OCI-LY7 (cell line): ENCODE data around the gene PAPSS1. TPM values are rescaled to one million over a fixed set of nuclear protein-coding genes. Genes with fewer than 3 reads are reported as not detected.

Experiments
- BruUV-seq: library from RNA; stranded (reverse); fragments of 400-500 nt; replicated peaks from 2 replicates; lab custom pipeline; 2021; lab: Mats Ljungman, UMichigan
- CTCF ChIA-PET: fragments of 300-600 bp; sonication (Branson Sonifier 250); formaldehyde crosslinking; loops from one replicate; lab custom pipeline; 2022; ENCODE audit warnings: antibody characterized with exemption; ENCODE audit not compliant: unreplicated experiment; lab: Charles Lee
- POLR2A ChIA-PET: fragments of 300-600 bp; sonication (Branson Sonifier 250); formaldehyde crosslinking; loops from one replicate; lab custom pipeline; 2022; ENCODE audit warnings: antibody characterized with exemption; lab: Charles Lee
- DNase-seq: peaks from one replicate; pipeline ENCODE4 v3.0.0-alpha.2; 2015; ENCODE audit warnings: low spot score
- H2AFZ ChIP-seq: fragments of 200-600 bp; sonication (generic), shearing (Covaris generic); 2 replicates; pipeline ENCODE4 v1.6.1; 2014; ENCODE audit warnings: mild to moderate bottlenecking, antibody characterized with exemption, low read length, moderate library complexity
- H3K27ac ChIP-seq: fragments of 200-600 bp; sonication (generic); 2 replicates; pipeline ENCODE4 v1.5.1; 2014; ENCODE audit warnings: mixed run types, low read depth, mild to moderate bottlenecking, moderate library complexity, low read length, inconsistent platforms; ENCODE audit not compliant: poor library complexity, severe bottlenecking
- H3K36me3 ChIP-seq: fragments of 200-600 bp; sonication (generic); 2 replicates; pipeline ENCODE4 v1.6.1; 2014; ENCODE audit warnings: mild to moderate bottlenecking, antibody characterized with exemption, low read length, moderate library complexity, mixed read lengths; ENCODE audit not compliant: insufficient read depth
- H3K4me1 ChIP-seq: fragments of 200-600 bp; sonication (generic); 2 replicates; pipeline ENCODE4 v1.5.1; 2014; ENCODE audit warnings: mild to moderate bottlenecking, low read length; ENCODE audit not compliant: insufficient read depth, poor library complexity, severe bottlenecking
- H3K4me2 ChIP-seq: fragments of 200-600 bp; sonication (generic); 2 replicates; pipeline ENCODE4 v1.6.1; 2014; ENCODE audit warnings: mild to moderate bottlenecking, low read length
- H3K4me3 ChIP-seq: fragments of 200-600 bp; sonication (generic); 2 replicates; pipeline ENCODE4 v1.5.1; 2014; ENCODE audit warnings: mild to moderate bottlenecking, low read depth, low read length; ENCODE audit not compliant: poor library complexity, severe bottlenecking
- H3K79me2 ChIP-seq: fragments of 200-600 bp; sonication (generic); 2 replicates; pipeline ENCODE4 v1.6.1; 2016; ENCODE audit warnings: low read depth, mild to moderate bottlenecking, low read length, moderate library complexity, mixed read lengths; ENCODE audit not compliant: insufficient read depth
- H3K9me2 ChIP-seq: fragments of 200-600 bp; sonication (generic); 2 replicates; pipeline ENCODE4 v1.6.1; 2016; ENCODE audit warnings: mild to moderate bottlenecking, low read length, mixed read lengths; ENCODE audit not compliant: insufficient read depth
- H3K9me3 ChIP-seq: fragments of 200-600 bp; sonication (generic); 2 replicates; pipeline ENCODE4 v1.6.1; 2014; ENCODE audit warnings: mild to moderate bottlenecking, mixed run types, low read length, mixed read lengths
- H4K20me1 ChIP-seq: fragments of 200-600 bp; sonication (generic); 2 replicates; pipeline ENCODE4 v1.6.1; 2014; ENCODE audit warnings: mild to moderate bottlenecking, antibody characterized with exemption, low read length, moderate library complexity, mixed read lengths; ENCODE audit not compliant: insufficient read depth
- CTCF ChIP-seq: fragments of 200-600 bp; sonication (generic); conservative IDR thresholded peaks from 2 replicates; pipeline ENCODE4 v1.5.1; 2014; ENCODE audit warnings: mild to moderate bottlenecking, antibody characterized with exemption, low read length, moderate library complexity, mixed read lengths
- EZH2phosphoT487 ChIP-seq: fragments of 200-600 bp; sonication (generic); IDR thresholded peaks from 2 replicates; pipeline ENCODE4 v1.6.1; 2018; ENCODE audit warnings: low read depth, borderline replicate concordance, mild to moderate bottlenecking, mixed run types, antibody characterized with exemption, low read length, moderate library complexity, mixed read lengths
- intact Hi-C: fragments of 100-400 bp; cut with micrococcal nuclease; formaldehyde crosslinking; loops from one replicate; pipeline ENCODE4 v1.10.0; 2022; ENCODE audit not compliant: unreplicated experiment
- total RNA-seq, 2 experiments: library from RNA; depleted of rRNA in 1 of 2; stranded (reverse); fragments of >200 nt in 1 of 2; shearing (Covaris generic) in 1 of 2; gene quantifications; 2 replicates each; pipeline ENCODE4 v1.2.3, GENCODE V29; 2014 to 2022

PAPSS1 gene
- total RNA-seq, 2 experiments from 2014 or later: 62.0 to 118 TPM

- BruUV-seq: no TSS peak
- Histone ChIP-seq H3K4me1 (no peaks in the 10 kb centered on the region), H3K9me3 (no peaks in the 10 kb centered on the region), H3K79me2 (no peaks in the 10 kb centered on the region), H3K27ac (no peak overlapping the region), H4K20me1 (no peaks in the 10 kb centered on the region), H3K36me3 (no peaks in the 10 kb centered on the region), H3K4me2 (no peak overlapping the region), H3K9me2 (no peaks in the 10 kb centered on the region), H2AFZ (no peak overlapping the region), H3K4me3 (no peak overlapping the region)
- ChIA-PET POLR2A (interaction anchor here (0.7 kb wide), 1 partner anchor 349 kb away, joined by 3 read pairs; no protein-coding TSS in a partner anchor), CTCF (no interaction called here)
- TF ChIP-seq CTCF: no peak
- TF ChIP-seq EZH2phosphoT487: no peak
- intact Hi-C loops: loop anchor here (10.0 kb wide), 1 partner anchor 135 kb away; no protein-coding TSS in a partner anchor
- no peak for DNase-seq
Measured at GRCh38 chr4:107599841-107600240, 120.2 kb downstream of the PAPSS1 start.

DNA sequence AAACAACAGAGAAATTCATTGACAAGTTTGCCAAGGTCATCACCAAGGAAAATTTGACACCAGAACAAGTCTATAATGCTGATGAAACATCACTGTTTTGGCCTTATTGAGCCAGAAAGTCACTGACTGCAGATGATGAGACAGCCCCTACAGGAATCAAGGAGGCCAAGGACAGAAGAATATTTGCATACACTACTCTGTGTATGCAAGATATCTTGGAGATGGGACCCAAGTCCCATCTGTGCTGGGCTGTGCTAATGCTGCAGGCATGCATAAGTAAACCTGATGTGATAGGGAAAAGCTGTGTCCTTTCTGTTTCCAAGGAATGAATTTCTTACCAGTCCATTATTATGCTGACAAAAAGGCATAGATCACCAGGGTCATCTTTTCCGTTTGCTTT is 126.8 kb downstream of the PAPSS1 start:
- no peak overlapping the region for H3K27ac ChIP-seq
- no peak for TF ChIP-seq EZH2phosphoT487
- TF ChIP-seq CTCF: no peak
- no peaks in the 10 kb centered on the region for H3K79me2 ChIP-seq
- no peaks in the 10 kb centered on the region for H4K20me1 ChIP-seq
- H3K4me1 ChIP-seq: peaks cover 8% of the 10 kb centered on the region
- no peak overlapping the region for H2AFZ ChIP-seq
- POLR2A ChIA-PET: no interaction called here
- CTCF ChIA-PET: no interaction called here
- H3K4me3 ChIP-seq: no peak overlapping the region
- H3K9me3 ChIP-seq: no peaks in the 10 kb centered on the region
- H3K9me2 ChIP-seq: no peaks in the 10 kb centered on the region
- no TSS peak for BruUV-seq
- no peak for DNase-seq
- intact Hi-C loops: no loop called here
- H3K36me3 ChIP-seq: no peaks in the 10 kb centered on the region
- H3K4me2 ChIP-seq: no peak overlapping the region

GRCh38 chr4:107592519-107592918 is 127.5 kb downstream of the PAPSS1 start:
- CTCF ChIA-PET: no interaction called here
- Histone ChIP-seq H3K27ac (no peak overlapping the region), H3K4me3 (no peak overlapping the region), H3K4me1 (peaks cover 8% of the 10 kb centered on the region), H3K36me3 (no peaks in the 10 kb centered on the region), H3K79me2 (no peaks in the 10 kb centered on the region), H3K9me3 (no peaks in the 10 kb centered on the region), H3K4me2 (peak overlapping the region; percentile 19), H3K9me2 (no peaks in the 10 kb centered on the region), H4K20me1 (no peaks in the 10 kb centered on the region), H2AFZ (no peak overlapping the region)
- intact Hi-C loops: no loop called here
- TF ChIP-seq CTCF (no peak), EZH2phosphoT487 (no peak)
- no TSS peak for BruUV-seq
- POLR2A ChIA-PET: no interaction called here
- peak; percentile 3 for DNase-seq
